ENCODE measurements around the gene SYNJ2. TPM values are rescaled to one million over a fixed set of nuclear protein-coding genes. Genes with fewer than 3 reads are reported as not detected.

The SYNJ2 gene, protein sequence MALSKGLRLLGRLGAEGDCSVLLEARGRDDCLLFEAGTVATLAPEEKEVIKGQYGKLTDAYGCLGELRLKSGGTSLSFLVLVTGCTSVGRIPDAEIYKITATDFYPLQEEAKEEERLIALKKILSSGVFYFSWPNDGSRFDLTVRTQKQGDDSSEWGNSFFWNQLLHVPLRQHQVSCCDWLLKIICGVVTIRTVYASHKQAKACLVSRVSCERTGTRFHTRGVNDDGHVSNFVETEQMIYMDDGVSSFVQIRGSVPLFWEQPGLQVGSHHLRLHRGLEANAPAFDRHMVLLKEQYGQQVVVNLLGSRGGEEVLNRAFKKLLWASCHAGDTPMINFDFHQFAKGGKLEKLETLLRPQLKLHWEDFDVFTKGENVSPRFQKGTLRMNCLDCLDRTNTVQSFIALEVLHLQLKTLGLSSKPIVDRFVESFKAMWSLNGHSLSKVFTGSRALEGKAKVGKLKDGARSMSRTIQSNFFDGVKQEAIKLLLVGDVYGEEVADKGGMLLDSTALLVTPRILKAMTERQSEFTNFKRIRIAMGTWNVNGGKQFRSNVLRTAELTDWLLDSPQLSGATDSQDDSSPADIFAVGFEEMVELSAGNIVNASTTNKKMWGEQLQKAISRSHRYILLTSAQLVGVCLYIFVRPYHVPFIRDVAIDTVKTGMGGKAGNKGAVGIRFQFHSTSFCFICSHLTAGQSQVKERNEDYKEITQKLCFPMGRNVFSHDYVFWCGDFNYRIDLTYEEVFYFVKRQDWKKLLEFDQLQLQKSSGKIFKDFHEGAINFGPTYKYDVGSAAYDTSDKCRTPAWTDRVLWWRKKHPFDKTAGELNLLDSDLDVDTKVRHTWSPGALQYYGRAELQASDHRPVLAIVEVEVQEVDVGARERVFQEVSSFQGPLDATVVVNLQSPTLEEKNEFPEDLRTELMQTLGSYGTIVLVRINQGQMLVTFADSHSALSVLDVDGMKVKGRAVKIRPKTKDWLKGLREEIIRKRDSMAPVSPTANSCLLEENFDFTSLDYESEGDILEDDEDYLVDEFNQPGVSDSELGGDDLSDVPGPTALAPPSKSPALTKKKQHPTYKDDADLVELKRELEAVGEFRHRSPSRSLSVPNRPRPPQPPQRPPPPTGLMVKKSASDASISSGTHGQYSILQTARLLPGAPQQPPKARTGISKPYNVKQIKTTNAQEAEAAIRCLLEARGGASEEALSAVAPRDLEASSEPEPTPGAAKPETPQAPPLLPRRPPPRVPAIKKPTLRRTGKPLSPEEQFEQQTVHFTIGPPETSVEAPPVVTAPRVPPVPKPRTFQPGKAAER (N-terminal part only)
- total RNA-seq = 14.7 and 15.3 TPM in 2 replicates

DNA sequence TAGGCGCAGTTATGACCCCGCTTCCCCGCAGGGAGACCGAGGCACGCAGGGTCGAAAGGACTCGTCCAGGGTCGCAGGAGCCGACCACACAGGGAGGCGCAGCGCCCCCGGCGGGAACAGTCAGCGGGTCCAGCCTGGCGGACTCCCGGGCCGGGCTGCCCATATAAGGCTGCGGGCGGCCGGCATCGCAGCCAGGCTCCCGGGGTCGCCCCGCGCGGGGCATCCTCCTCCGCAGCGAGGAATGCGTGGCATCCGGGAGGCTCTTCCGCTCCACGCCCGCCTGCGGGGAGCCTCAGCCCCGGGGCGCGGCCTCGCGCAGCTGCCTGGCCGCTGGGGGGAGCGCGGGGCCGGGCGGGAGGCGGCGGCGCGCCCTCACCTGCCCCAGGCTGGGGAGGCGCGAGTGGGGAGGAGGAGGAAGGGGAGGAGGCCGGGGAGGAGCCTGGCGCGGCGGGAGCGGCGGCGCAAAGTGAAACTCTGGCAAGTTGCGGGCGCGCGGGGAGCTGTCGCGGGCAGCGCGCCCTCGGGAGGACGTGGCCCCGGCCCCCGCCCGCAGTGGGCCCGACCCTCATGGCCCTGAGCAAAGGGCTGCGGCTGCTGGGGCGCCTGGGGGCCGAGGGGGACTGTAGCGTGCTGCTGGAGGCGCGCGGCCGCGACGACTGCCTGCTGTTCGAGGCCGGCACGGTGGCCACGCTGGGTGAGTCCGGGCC is at the start of gene SYNJ2:
TSS of gene SYNJ2 (plus strand) at position 469 of the 707 bp plus-strand sequence. CDS start at position 568, 99 bp downstream.

Other genes starting within 250 kb of the SYNJ2 start
- gene SNX9, start 158.6 kb upstream of the SYNJ2 start, total RNA-seq = 23.4 and 31.9 TPM in 2 replicates
- 2.0 and 4.8 TPM in 2 replicates for gene SERAC1, start 186.4 kb downstream of the SYNJ2 start, total RNA-seq
- 3.5 and 5.2 TPM in 2 replicates for gene GTF2H5, start 186.5 kb downstream of the SYNJ2 start, total RNA-seq